ENCODE measurements around the gene NUP54.

Gene NUP54

GRCh38 chr4:76148142-76148865 is at the start of gene NUP54:
Gene NUP54, minus strand, starts transcription at chr4:76148397. Its CDS starts 23 bp downstream, at chr4:76148374.
- DNase-seq (ENCODE audit: low read depth, low spot score): peak; percentile 92

GRCh38 chr4:76197031-76197743 is 49.0 kb upstream of the NUP54 start:
- no peak for DNase-seq (ENCODE audit: low read depth, low spot score)

GRCh38 chr4:76196376-76196775 is 48.2 kb upstream of the NUP54 start:
- no peak for DNase-seq (ENCODE audit: low read depth, low spot score)

GRCh38 chr4:76195326-76195725 is 47.1 kb upstream of the NUP54 start:
- no peak for DNase-seq (ENCODE audit: low read depth, low spot score)

GRCh38 chr4:76194325-76194724 is 46.1 kb upstream of the NUP54 start:
- no peak for DNase-seq (ENCODE audit: low read depth, low spot score)

- no peak for DNase-seq (ENCODE audit: low read depth, low spot score)
Measured at GRCh38 chr4:76192236-76192635, 44.0 kb upstream of the NUP54 start.

GRCh38 chr4:76188557-76188956 is 40.4 kb upstream of the NUP54 start:
- DNase-seq (ENCODE audit: low read depth, low spot score): no peak

GRCh38 chr4:76188149-76188548 is 40.0 kb upstream of the NUP54 start:
- DNase-seq (ENCODE audit: low read depth, low spot score): no peak

- no peak for DNase-seq (ENCODE audit: low read depth, low spot score)
Measured at GRCh38 chr4:76187152-76187551, 39.0 kb upstream of the NUP54 start.

GRCh38 chr4:76182463-76182862 is 34.3 kb upstream of the NUP54 start:
- no peak for DNase-seq (ENCODE audit: low read depth, low spot score)

- peak; percentile 59 for DNase-seq (ENCODE audit: low read depth, low spot score)
Measured at GRCh38 chr4:76179398-76180318, 31.5 kb upstream of the NUP54 start.

- no peak for DNase-seq (ENCODE audit: low read depth, low spot score)
Measured at GRCh38 chr4:76178296-76178695, 30.1 kb upstream of the NUP54 start.

- DNase-seq (ENCODE audit: low read depth, low spot score): no peak
Measured at GRCh38 chr4:76177709-76178108, 29.5 kb upstream of the NUP54 start.

- no peak for DNase-seq (ENCODE audit: low read depth, low spot score)
Measured at GRCh38 chr4:76175336-76175735, 27.1 kb upstream of the NUP54 start.

- DNase-seq (ENCODE audit: low read depth, low spot score): no peak
Measured at GRCh38 chr4:76174216-76174615, 26.0 kb upstream of the NUP54 start.

GRCh38 chr4:76168688-76169087 is 20.5 kb upstream of the NUP54 start:
- no peak for DNase-seq (ENCODE audit: low read depth, low spot score)

GRCh38 chr4:76166480-76166879 is 18.3 kb upstream of the NUP54 start:
- no peak for DNase-seq (ENCODE audit: low read depth, low spot score)

GRCh38 chr4:76160355-76160754 is 12.2 kb upstream of the NUP54 start:
- DNase-seq (ENCODE audit: low read depth, low spot score): no peak

- no peak for DNase-seq (ENCODE audit: low read depth, low spot score)
Measured at GRCh38 chr4:76156635-76157034, 8.4 kb upstream of the NUP54 start.

GRCh38 chr4:76155979-76156378 is 7.8 kb upstream of the NUP54 start:
- DNase-seq (ENCODE audit: low read depth, low spot score): no peak

GRCh38 chr4:76153356-76153755 is 5.2 kb upstream of the NUP54 start:
- no peak for DNase-seq (ENCODE audit: low read depth, low spot score)

GRCh38 chr4:76147454-76148141 is 599 bp downstream of the NUP54 start:
- peak; percentile 7 for DNase-seq (ENCODE audit: low read depth, low spot score)
